Activated B cell treated with CpG ODN at 0.5 μM for 24 hours (primary cell): ENCODE results near the gene CCNK. TPM values are rescaled to one million over a fixed set of nuclear protein-coding genes. Genes with fewer than 3 reads are reported as not detected.

Source experiments
- ATAC-seq: fragments of 200-7000 bp; cut with Tn5 transposase; one replicate; pipeline ENCODE4 v1.10.0; 2021; ENCODE audit warnings: low read depth, mild to moderate bottlenecking, moderate library complexity
- CTCF ChIA-PET: fragments of 350-600 bp; sonication (Branson Sonifier 250); formaldehyde crosslinking; loops from one replicate; lab custom pipeline; 2021; ENCODE audit warnings: antibody characterized with exemption; lab: Charles Lee
- POLR2A ChIA-PET: fragments of 350-600 bp; sonication (Branson Sonifier 250); formaldehyde crosslinking; loops from one replicate; lab custom pipeline; 2021; ENCODE audit warnings: antibody characterized with exemption; lab: Charles Lee
- DNase-seq: peaks from one replicate; pipeline ENCODE4 v3.0.0; 2022
- H3K27ac Mint-ChIP-seq: one replicate; pipeline ENCODE4 v1.8.0; 2020; ENCODE audit warnings: mixed read lengths
- H3K27me3 Mint-ChIP-seq: one replicate; pipeline ENCODE4 v1.8.0; 2021; ENCODE audit warnings: mixed read lengths
- H3K36me3 Mint-ChIP-seq: one replicate; pipeline ENCODE4 v1.8.0; 2021; ENCODE audit warnings: low read depth, mixed read lengths
- H3K4me1 Mint-ChIP-seq: one replicate; pipeline ENCODE4 v1.8.0; 2021; ENCODE audit warnings: mixed read lengths
- H3K4me3 Mint-ChIP-seq: one replicate; pipeline ENCODE4 v1.8.0; 2020; ENCODE audit warnings: mild to moderate bottlenecking, mixed read lengths
- H3K9me3 Mint-ChIP-seq: one replicate; pipeline ENCODE4 v1.8.0; 2020; ENCODE audit warnings: mixed read lengths
- CTCF ChIP-seq: fragments of 200-600 bp; IDR thresholded peaks from one replicate; pipeline ENCODE4 v1.8.0; 2022; ENCODE audit warnings: antibody characterized with exemption, mild to moderate bottlenecking
- intact Hi-C: fragments of 100-400 bp; cut with micrococcal nuclease; formaldehyde crosslinking; loops from one replicate; pipeline ENCODE4 v1.15.1; 2024
- total RNA-seq: library from RNA; stranded (reverse); gene quantifications from 2 replicates; pipeline ENCODE4 v1.2.3, GENCODE V29; 2022

CCNK gene
- total RNA-seq, 1 donor from 2014 or later = 79.2 TPM

- DNase-seq = peak; percentile 73
- no peak for TF ChIP-seq CTCF
- ChIA-PET POLR2A (interaction anchor here (0.6 kb wide), 1 partner anchor 87 kb away, joined by 3 read pairs; no protein-coding TSS in a partner anchor), CTCF (no interaction called here)
- H3K36me3 Mint-ChIP-seq = peaks cover 6% of the 10 kb centered on the region
- H3K27ac Mint-ChIP-seq = no peak overlapping the region
- H3K27me3 Mint-ChIP-seq = no peaks in the 10 kb centered on the region
- peak; percentile 86 for ATAC-seq
- H3K4me3 Mint-ChIP-seq = no peak overlapping the region
- H3K4me1 Mint-ChIP-seq = no peaks in the 10 kb centered on the region
- intact Hi-C loops = loop anchor here (1.0 kb wide), 1 partner anchor 111 kb away; no protein-coding TSS in a partner anchor
- no peaks in the 10 kb centered on the region for H3K9me3 Mint-ChIP-seq
Measured at GRCh38 chr14:99518441-99519346, 37.5 kb downstream of the CCNK start.

GRCh38 chr14:99519347-99519881 is 38.2 kb downstream of the CCNK start:
- H3K27ac Mint-ChIP-seq = no peak overlapping the region
- no peaks in the 10 kb centered on the region for H3K36me3 Mint-ChIP-seq
- no peak for ATAC-seq

GRCh38 chr14:99519931-99520421 is 38.8 kb downstream of the CCNK start:
- DNase-seq (no peak), ATAC-seq (no peak)
- Mint-ChIP-seq H3K27me3 (no peaks in the 10 kb centered on the region), H3K36me3 (no peaks in the 10 kb centered on the region), H3K27ac (no peak overlapping the region), H3K9me3 (no peaks in the 10 kb centered on the region), H3K4me1 (no peaks in the 10 kb centered on the region), H3K4me3 (no peak overlapping the region)
- no peak for TF ChIP-seq CTCF
- ChIA-PET POLR2A (no interaction called here), CTCF (no interaction called here)
- intact Hi-C loops = no loop called here

More at GRCh38 chr14:99519347-99519881, 38.2 kb downstream of the CCNK start:
- no peaks in the 10 kb centered on the region for H3K4me1 Mint-ChIP-seq
- H3K27me3 Mint-ChIP-seq = no peaks in the 10 kb centered on the region
- ChIA-PET CTCF (no interaction called here), POLR2A (no interaction called here)
- no peak for TF ChIP-seq CTCF
- DNase-seq = no peak
- no peak overlapping the region for H3K4me3 Mint-ChIP-seq
- intact Hi-C loops = no loop called here
- no peaks in the 10 kb centered on the region for H3K9me3 Mint-ChIP-seq

GRCh38 chr14:99520571-99521081 is 39.4 kb downstream of the CCNK start:
- peaks cover 2% of the 10 kb centered on the region for H3K4me1 Mint-ChIP-seq
- intact Hi-C loops = no loop called here
- H3K36me3 Mint-ChIP-seq = no peaks in the 10 kb centered on the region
- no peak for DNase-seq
- POLR2A ChIA-PET = no interaction called here
- no peaks in the 10 kb centered on the region for H3K27me3 Mint-ChIP-seq
- ATAC-seq = no peak
- no peaks in the 10 kb centered on the region for H3K9me3 Mint-ChIP-seq
- no peak overlapping the region for H3K4me3 Mint-ChIP-seq
- no peak overlapping the region for H3K27ac Mint-ChIP-seq
- CTCF ChIA-PET = interaction anchor here (0.6 kb wide), 1 partner anchor 68 kb away, joined by 3 read pairs; no protein-coding TSS in a partner anchor
- TF ChIP-seq CTCF = no peak
